Keratinocyte (primary cell): ENCODE data around the gene FMN1. TPM values are rescaled to one million over a fixed set of nuclear protein-coding genes. Genes with fewer than 3 reads are reported as not detected.

Source experiments
- DNase-seq: peaks from one replicate; pipeline ENCODE4 v3.0.0-alpha.2; 2011; ENCODE audit warnings: low read depth, missing footprints, low spot score
- FAIRE-seq: peaks from 2 replicates; lab custom pipeline; 2011; peaks lifted over from hg19 to GRCh38; lab: Jason Lieb, UNC
- H2AFZ ChIP-seq: 2 replicates; pipeline ENCODE4 v1.6.0; 2012; ENCODE audit warnings: low read length, control low read depth, inconsistent platforms; ENCODE audit not compliant: control insufficient read depth
- H3K27ac ChIP-seq: 2 replicates; pipeline ENCODE4 v1.5.1; 2011; ENCODE audit warnings: low read length; ENCODE audit not compliant: control insufficient read depth, insufficient read depth
- H3K27me3 ChIP-seq: 3 replicates; pipeline ENCODE4 v1.6.0; 2011; ENCODE audit warnings: low read length; ENCODE audit not compliant: control insufficient read depth, insufficient read depth; ENCODE audit errors: extremely low read depth
- H3K36me3 ChIP-seq, 2 experiments: 2 replicates in 1 of 2; 3 replicates in 1 of 2; pipeline ENCODE4 v1.5.1; 2011; ENCODE audit warnings: low read length in 2 of 2, mild to moderate bottlenecking in 1 of 2; ENCODE audit not compliant: control insufficient read depth in 2 of 2, insufficient read depth in 2 of 2; ENCODE audit errors: extremely low read depth in 1 of 2
- H3K4me1 ChIP-seq: 3 replicates; pipeline ENCODE4 v1.5.1; 2011; ENCODE audit warnings: low read length; ENCODE audit not compliant: control insufficient read depth, insufficient read depth; ENCODE audit errors: extremely low read depth
- H3K4me2 ChIP-seq: 3 replicates; pipeline ENCODE4 v1.6.0; 2011; ENCODE audit warnings: low read depth, low read length; ENCODE audit not compliant: control insufficient read depth, insufficient read depth; ENCODE audit errors: extremely low read depth
- H3K4me3 ChIP-seq, 3 experiments: fragments of 200-600 bp in 1 of 3; sonication (generic) in 1 of 3; 2 replicates in 2 of 3; 3 replicates in 1 of 3; pipeline ENCODE4 v1.5.1; 2011 to 2016; ENCODE audit warnings: low read length in 3 of 3, mild to moderate bottlenecking in 3 of 3, control low read depth in 2 of 3, inconsistent platforms in 1 of 3, low read depth in 1 of 3, mixed read lengths in 1 of 3, mixed run types in 1 of 3, moderate library complexity in 1 of 3; ENCODE audit not compliant: control insufficient read depth in 2 of 3, insufficient read depth in 2 of 3; ENCODE audit errors: extremely low read depth in 1 of 3
- H3K79me2 ChIP-seq: 2 replicates; pipeline ENCODE4 v1.6.0; 2012; ENCODE audit warnings: low read length; ENCODE audit not compliant: control insufficient read depth, insufficient read depth
- H3K9ac ChIP-seq: 3 replicates; pipeline ENCODE4 v1.6.0; 2011; ENCODE audit warnings: low read length; ENCODE audit not compliant: control insufficient read depth, insufficient read depth; ENCODE audit errors: extremely low read depth
- H3K9me1 ChIP-seq: 3 replicates; pipeline ENCODE4 v1.6.0; 2011; ENCODE audit warnings: low read length; ENCODE audit not compliant: control insufficient read depth, insufficient read depth; ENCODE audit errors: extremely low read depth
- H3K9me3 ChIP-seq: 2 replicates; pipeline ENCODE4 v1.5.1; 2012; ENCODE audit warnings: low read depth, low read length; ENCODE audit not compliant: control insufficient read depth
- H4K20me1 ChIP-seq: 3 replicates; pipeline ENCODE4 v1.6.0; 2011; ENCODE audit warnings: low read length; ENCODE audit not compliant: control insufficient read depth, insufficient read depth; ENCODE audit errors: extremely low read depth
- CTCF ChIP-seq, 3 experiments: IDR thresholded peaks in 1 of 3; conservative IDR thresholded peaks in 1 of 3; optimal IDR thresholded peaks in 1 of 3; 2 replicates in 2 of 3; 3 replicates in 1 of 3; pipeline versions ENCODE3 to v1.5.1; 2011; ENCODE audit warnings: low read length in 3 of 3, mild to moderate bottlenecking in 3 of 3, moderate library complexity in 2 of 3, control low read depth in 1 of 3, inconsistent platforms in 1 of 3; ENCODE audit not compliant: insufficient read depth in 2 of 3; ENCODE audit errors: extremely low read depth in 1 of 3
- EZH2 ChIP-seq: IDR thresholded peaks from one replicate; pipeline ENCODE4 v1.6.1; 2012; ENCODE audit warnings: inconsistent platforms, mild to moderate bottlenecking, low read length, moderate library complexity
- dilution Hi-C: fragments of 300-500 bp; cut with MboI; formaldehyde crosslinking; loops from one replicate; pipeline ENCODE4 v1.7.0; 2020; ENCODE audit warnings: low sequenced_read_pairs; ENCODE audit not compliant: extremely low pct_ligation_motif_present
- polyA plus RNA-seq, 5 experiments: library from polyadenylated mRNA; depleted of rRNA in 3 of 5; stranded (reverse) in 3 of 5; stranded (forward) in 1 of 5; unstranded in 1 of 5; fragments of >200 nt; gene quantifications; 1 replicate in 1 of 5; 2 replicates in 3 of 5; 3 replicates in 1 of 5; pipeline versions ENCODE4 v1.2.1 to v1.2.3, GENCODE V29; 2011 to 2012; ENCODE audit warnings: missing spikeins in 2 of 5, low read depth in 1 of 5, low replicate concordance in 1 of 5

Gene FMN1
- polyA plus RNA-seq, 1 donor (not counting 4 experiments of a cell fraction or from before 2014, with no cell fraction given), result 0.71 TPM

GRCh38 chr15:32867313-32867626 is 327.2 kb downstream of the FMN1 start:
- Histone ChIP-seq H3K9me1 (no peaks in the 10 kb centered on the region), H3K9me3 (no peaks in the 10 kb centered on the region), H3K27ac (no peak overlapping the region), H3K27me3 (no peaks in the 10 kb centered on the region), H3K4me2 (peak overlapping the region; percentile 29), H2AFZ (peak overlapping the region; percentile 97), H3K9ac (no peak overlapping the region), H3K79me2 (no peaks in the 10 kb centered on the region), H4K20me1 (no peaks in the 10 kb centered on the region), H3K4me3 (no peak overlapping the region), H3K4me1 (peaks cover 13% of the 10 kb centered on the region), H3K36me3 (no peaks in the 10 kb centered on the region)
- no peak for TF ChIP-seq CTCF (optimal IDR thresholded peaks at IDR 0.05 in 1 of 3, IDR thresholded peaks at IDR 0.05 in 1 of 3, conservative IDR thresholded peaks at IDR 0.05 in 1 of 3; ENCODE audit: extremely low read depth in 1 of 3, insufficient read depth in 2 of 3, low read length in 3 of 3)
- TF ChIP-seq EZH2, result no peak
- dilution Hi-C loops, result no loop called here
- peak; percentile 93 for FAIRE-seq
- DNase-seq, result no peak

- Histone ChIP-seq H3K27ac (peak overlapping the region; percentile 25), H3K9me3 (no peaks in the 10 kb centered on the region), H3K4me2 (peak overlapping the region; percentile 29), H3K79me2 (no peaks in the 10 kb centered on the region), H3K27me3 (no peaks in the 10 kb centered on the region), H3K9ac (no peak overlapping the region), H3K4me1 (peaks cover 17% of the 10 kb centered on the region), H3K4me3 (no peak overlapping the region), H2AFZ (peak overlapping the region; percentile 97), H4K20me1 (no peaks in the 10 kb centered on the region), H3K9me1 (no peaks in the 10 kb centered on the region), H3K36me3 (no peaks in the 10 kb centered on the region)
- FAIRE-seq (peak; percentile 53), DNase-seq (no peak)
- TF ChIP-seq CTCF (optimal IDR thresholded peaks at IDR 0.05 in 1 of 3, IDR thresholded peaks at IDR 0.05 in 1 of 3, conservative IDR thresholded peaks at IDR 0.05 in 1 of 3; ENCODE audit: extremely low read depth in 1 of 3, insufficient read depth in 2 of 3, low read length in 3 of 3), result no peak
- no peak for TF ChIP-seq EZH2
- dilution Hi-C loops, result no loop called here
These were observed 327.8 kb downstream of the FMN1 start for GRCh38 chr15:32866454-32867312.
